SK-N-DZ (cell line): ENCODE data around the gene KDM3B.

Experiments used
- DNase-seq: peaks from one replicate; pipeline ENCODE4 v3.0.0-alpha.2; 2015; ENCODE audit warnings: low spot score

KDM3B gene

GRCh38 chr5:138448481-138449398 is 96.3 kb downstream of the KDM3B start:
- DNase-seq, result peak; percentile 73

GRCh38 chr5:138449501-138450239 is 97.2 kb downstream of the KDM3B start:
- peak; percentile 89 for DNase-seq

GRCh38 chr5:138450971-138451370 is 98.5 kb downstream of the KDM3B start:
- DNase-seq, result no peak

GRCh38 chr5:138452720-138453119 is 100.2 kb downstream of the KDM3B start:
- no peak for DNase-seq

- DNase-seq, result no peak
Observed at GRCh38 chr5:138453590-138453989, 101.1 kb downstream of the KDM3B start.

- DNase-seq, result no peak
Observed at GRCh38 chr5:138454121-138454520, 101.6 kb downstream of the KDM3B start.

GRCh38 chr5:138455232-138455930 is 102.9 kb downstream of the KDM3B start:
- DNase-seq, result no peak

GRCh38 chr5:138457531-138458275 is 105.2 kb downstream of the KDM3B start:
- DNase-seq, result no peak

GRCh38 chr5:138458384-138458783 is 105.9 kb downstream of the KDM3B start:
- no peak for DNase-seq

- DNase-seq, result no peak
Observed at GRCh38 chr5:138458856-138459255, 106.4 kb downstream of the KDM3B start.

- no peak for DNase-seq
Observed at GRCh38 chr5:138459311-138459933, 106.9 kb downstream of the KDM3B start.

- DNase-seq, result no peak
Observed at GRCh38 chr5:138460032-138460693, 107.7 kb downstream of the KDM3B start.

GRCh38 chr5:138461343-138462125 is 109.0 kb downstream of the KDM3B start:
- DNase-seq, result peak; percentile 51

GRCh38 chr5:138463419-138464007 is 111.0 kb downstream of the KDM3B start:
- peak; percentile 65 for DNase-seq

GRCh38 chr5:138464008-138464387 is 111.5 kb downstream of the KDM3B start:
- DNase-seq, result peak; percentile 95

GRCh38 chr5:138464388-138465260 is 112.1 kb downstream of the KDM3B start:
- peak; percentile 99 for DNase-seq

- peak; percentile 96 for DNase-seq
Observed at GRCh38 chr5:138465261-138466124, 113.0 kb downstream of the KDM3B start, which contains the start of gene EGR1. Gene EGR1 (plus strand): TSS chr5:138465479. CDS start chr5:138465762, 283 bp downstream.
